OCI-LY7 (cell line): ENCODE measurements around the gene DENND1B. TPM values are rescaled to one million over a fixed set of nuclear protein-coding genes. Genes with fewer than 3 reads are reported as not detected.

ENCODE experiments used
- BruUV-seq: library from RNA; stranded (reverse); fragments of 400-500 nt; replicated peaks from 2 replicates; lab custom pipeline; 2021; lab: Mats Ljungman, UMichigan
- CTCF ChIA-PET: fragments of 300-600 bp; sonication (Branson Sonifier 250); formaldehyde crosslinking; loops from one replicate; lab custom pipeline; 2022; ENCODE audit warnings: antibody characterized with exemption; ENCODE audit not compliant: unreplicated experiment; lab: Charles Lee
- POLR2A ChIA-PET: fragments of 300-600 bp; sonication (Branson Sonifier 250); formaldehyde crosslinking; loops from one replicate; lab custom pipeline; 2022; ENCODE audit warnings: antibody characterized with exemption; lab: Charles Lee
- DNase-seq: peaks from one replicate; pipeline ENCODE4 v3.0.0-alpha.2; 2015; ENCODE audit warnings: low spot score
- H2AFZ ChIP-seq: fragments of 200-600 bp; sonication (generic), shearing (Covaris generic); 2 replicates; pipeline ENCODE4 v1.6.1; 2014; ENCODE audit warnings: mild to moderate bottlenecking, antibody characterized with exemption, low read length, moderate library complexity
- H3K27ac ChIP-seq: fragments of 200-600 bp; sonication (generic); 2 replicates; pipeline ENCODE4 v1.5.1; 2014; ENCODE audit warnings: mixed run types, low read depth, mild to moderate bottlenecking, moderate library complexity, low read length, inconsistent platforms; ENCODE audit not compliant: poor library complexity, severe bottlenecking
- H3K36me3 ChIP-seq: fragments of 200-600 bp; sonication (generic); 2 replicates; pipeline ENCODE4 v1.6.1; 2014; ENCODE audit warnings: mild to moderate bottlenecking, antibody characterized with exemption, low read length, moderate library complexity, mixed read lengths; ENCODE audit not compliant: insufficient read depth
- H3K4me1 ChIP-seq: fragments of 200-600 bp; sonication (generic); 2 replicates; pipeline ENCODE4 v1.5.1; 2014; ENCODE audit warnings: mild to moderate bottlenecking, low read length; ENCODE audit not compliant: insufficient read depth, poor library complexity, severe bottlenecking
- H3K4me2 ChIP-seq: fragments of 200-600 bp; sonication (generic); 2 replicates; pipeline ENCODE4 v1.6.1; 2014; ENCODE audit warnings: mild to moderate bottlenecking, low read length
- H3K4me3 ChIP-seq: fragments of 200-600 bp; sonication (generic); 2 replicates; pipeline ENCODE4 v1.5.1; 2014; ENCODE audit warnings: mild to moderate bottlenecking, low read depth, low read length; ENCODE audit not compliant: poor library complexity, severe bottlenecking
- H3K79me2 ChIP-seq: fragments of 200-600 bp; sonication (generic); 2 replicates; pipeline ENCODE4 v1.6.1; 2016; ENCODE audit warnings: low read depth, mild to moderate bottlenecking, low read length, moderate library complexity, mixed read lengths; ENCODE audit not compliant: insufficient read depth
- H3K9me2 ChIP-seq: fragments of 200-600 bp; sonication (generic); 2 replicates; pipeline ENCODE4 v1.6.1; 2016; ENCODE audit warnings: mild to moderate bottlenecking, low read length, mixed read lengths; ENCODE audit not compliant: insufficient read depth
- H3K9me3 ChIP-seq: fragments of 200-600 bp; sonication (generic); 2 replicates; pipeline ENCODE4 v1.6.1; 2014; ENCODE audit warnings: mild to moderate bottlenecking, mixed run types, low read length, mixed read lengths
- H4K20me1 ChIP-seq: fragments of 200-600 bp; sonication (generic); 2 replicates; pipeline ENCODE4 v1.6.1; 2014; ENCODE audit warnings: mild to moderate bottlenecking, antibody characterized with exemption, low read length, moderate library complexity, mixed read lengths; ENCODE audit not compliant: insufficient read depth
- CTCF ChIP-seq: fragments of 200-600 bp; sonication (generic); conservative IDR thresholded peaks from 2 replicates; pipeline ENCODE4 v1.5.1; 2014; ENCODE audit warnings: mild to moderate bottlenecking, antibody characterized with exemption, low read length, moderate library complexity, mixed read lengths
- EZH2phosphoT487 ChIP-seq: fragments of 200-600 bp; sonication (generic); IDR thresholded peaks from 2 replicates; pipeline ENCODE4 v1.6.1; 2018; ENCODE audit warnings: low read depth, borderline replicate concordance, mild to moderate bottlenecking, mixed run types, antibody characterized with exemption, low read length, moderate library complexity, mixed read lengths
- intact Hi-C: fragments of 100-400 bp; cut with micrococcal nuclease; formaldehyde crosslinking; loops from one replicate; pipeline ENCODE4 v1.10.0; 2022; ENCODE audit not compliant: unreplicated experiment
- total RNA-seq, 2 experiments: library from RNA; depleted of rRNA in 1 of 2; stranded (reverse); fragments of >200 nt in 1 of 2; shearing (Covaris generic) in 1 of 2; gene quantifications; 2 replicates each; pipeline ENCODE4 v1.2.3, GENCODE V29; 2014 to 2022

DENND1B gene
- total RNA-seq, 2 experiments from 2014 or later: 17.4 to 43.0 TPM

- Histone ChIP-seq H3K9me2 (no peaks in the 10 kb centered on the region), H3K9me3 (no peaks in the 10 kb centered on the region), H3K27ac (no peak overlapping the region), H3K79me2 (peaks cover 36% of the 10 kb centered on the region), H2AFZ (no peak overlapping the region), H3K4me3 (no peak overlapping the region), H3K4me2 (no peak overlapping the region), H3K4me1 (no peaks in the 10 kb centered on the region), H3K36me3 (0 out of 2 replicates have a peak, but pooled peaks cover 7% of the 10 kb centered on the region), H4K20me1 (0 out of 2 replicates have a peak, but pooled peaks cover 4% of the 10 kb centered on the region)
- TF ChIP-seq EZH2phosphoT487: no peak
- TF ChIP-seq CTCF: no peak
- ChIA-PET POLR2A (interaction anchor here (0.6 to 1.0 kb wide), 6 partner anchors 9 to 56 kb away, joined by 3 to 4 read pairs (median 4); no protein-coding TSS in a partner anchor), CTCF (no interaction called here)
- no peak for DNase-seq
- BruUV-seq: no TSS peak
- intact Hi-C loops: no loop called here
Measured at GRCh38 chr1:197737916-197738315, 37.4 kb downstream of the DENND1B start.

GRCh38 chr1:197736685-197737084 is 38.6 kb downstream of the DENND1B start:
- H3K36me3 ChIP-seq: peaks cover 9% of the 10 kb centered on the region; the same call in 1 of the 2 replicates
- peaks cover 32% of the 10 kb centered on the region for H3K79me2 ChIP-seq
- H4K20me1 ChIP-seq: 0 out of 2 replicates have a peak, but pooled peaks cover 4% of the 10 kb centered on the region
- intact Hi-C loops: no loop called here
- H3K9me2 ChIP-seq: no peaks in the 10 kb centered on the region
- no peak overlapping the region for H3K4me3 ChIP-seq
- CTCF ChIA-PET: no interaction called here
- no peak overlapping the region for H3K4me2 ChIP-seq
- no TSS peak for BruUV-seq
- H3K9me3 ChIP-seq: no peaks in the 10 kb centered on the region
- no peak overlapping the region for H2AFZ ChIP-seq
- POLR2A ChIA-PET: interaction anchor here (0.9 to 1.0 kb wide), 3 partner anchors 13 to 29 kb away, joined by 3 to 4 read pairs (median 4); no protein-coding TSS in a partner anchor
- no peak for DNase-seq
- H3K27ac ChIP-seq: no peak overlapping the region
- H3K4me1 ChIP-seq: no peaks in the 10 kb centered on the region
- no peak for TF ChIP-seq CTCF
- TF ChIP-seq EZH2phosphoT487: no peak

- BruUV-seq: no TSS peak
- Histone ChIP-seq H3K36me3 (peaks cover 11% of the 10 kb centered on the region; the same call in 1 of the 2 replicates), H4K20me1 (0 out of 2 replicates have a peak, but pooled peaks cover 4% of the 10 kb centered on the region), H3K27ac (no peak overlapping the region), H3K79me2 (peaks cover 27% of the 10 kb centered on the region), H3K9me2 (no peaks in the 10 kb centered on the region), H2AFZ (no peak overlapping the region), H3K9me3 (no peaks in the 10 kb centered on the region), H3K4me1 (no peaks in the 10 kb centered on the region), H3K4me2 (no peak overlapping the region), H3K4me3 (no peak overlapping the region)
- intact Hi-C loops: no loop called here
- POLR2A ChIA-PET: interaction anchor here (0.6 to 1.0 kb wide), 3 partner anchors 11 to 1203 kb away, joined by 3 to 4 read pairs (median 4); no protein-coding TSS in a partner anchor
- CTCF ChIA-PET: no interaction called here
- TF ChIP-seq EZH2phosphoT487: no peak
- TF ChIP-seq CTCF: no peak
- no peak for DNase-seq
Measured at GRCh38 chr1:197735461-197735860, 39.8 kb downstream of the DENND1B start.
